ENCODE data around the gene SLC44A3. TPM values are rescaled to one million over a fixed set of nuclear protein-coding genes. Genes with fewer than 3 reads are reported as not detected.

Gene SLC44A3
- total and polyA plus RNA-seq, 8 donors, result 13.0 to 52.5 (median 23.2) TPM

- DNase-seq (no peak), ATAC-seq (no peak), FAIRE-seq (no peak)
- intact Hi-C loops (cut with DNase I), result no loop called here
- Histone ChIP-seq H3K36me3 (peaks cover 0 to 39% (median 8%) of the 10 kb centered on the region in 3 donors), H3K9me3 (no peaks in the 10 kb centered on the region), H3K27ac (no peak overlapping the region), H3K4me1 (peaks cover 15 to 25% (median 16%) of the 10 kb centered on the region in 3 donors), H3K4me3 (no peak overlapping the region), H3K27me3 (no peaks in the 10 kb centered on the region)
- WGBS, 2 donors, result 91 to 96% methylated on average over 2 of the region's 2 CpGs
- TF ChIP-seq CTCF (IDR thresholded peaks at IDR 0.05), result no peak
These were observed 5.8 kb downstream of the SLC44A3 start for GRCh38 chr1:94825936-94826335.

GRCh38 chr1:94827434-94827833 is 7.3 kb downstream of the SLC44A3 start:
- Histone ChIP-seq H3K4me1 (peaks cover 10 to 18% (median 11%) of the 10 kb centered on the region in 3 donors), H3K27ac (no peak overlapping the region), H3K36me3 (peaks cover 0 to 42% (median 8%) of the 10 kb centered on the region in 3 donors), H3K4me3 (no peak overlapping the region), H3K27me3 (no peaks in the 10 kb centered on the region), H3K9me3 (no peaks in the 10 kb centered on the region)
- FAIRE-seq (no peak), DNase-seq (no peak), ATAC-seq (no peak)
- WGBS, 2 donors, result 90 to 93% methylated on average over 4 of the region's 4 CpGs
- TF ChIP-seq CTCF (IDR thresholded peaks at IDR 0.05), result no peak
- intact Hi-C loops (cut with DNase I), result no loop called here

GRCh38 chr1:94828251-94828650 is 8.1 kb downstream of the SLC44A3 start:
- no peak for TF ChIP-seq CTCF (IDR thresholded peaks at IDR 0.05)
- no peak for ATAC-seq
- Histone ChIP-seq H3K36me3 (peaks cover 0 to 42% (median 8%) of the 10 kb centered on the region in 3 donors), H3K27ac (no peak overlapping the region), H3K9me3 (no peaks in the 10 kb centered on the region), H3K4me1 (peaks cover 6 to 10% (median 6%) of the 10 kb centered on the region in 3 donors), H3K4me3 (no peak overlapping the region), H3K27me3 (no peaks in the 10 kb centered on the region)
- no peak for DNase-seq
- FAIRE-seq, result no peak
- intact Hi-C loops (cut with DNase I), result no loop called here

- no peak overlapping the region for H3K27ac ChIP-seq
- H3K36me3 ChIP-seq, result peaks cover 0 to 36% (median 8%) of the 10 kb centered on the region in 3 donors
- ATAC-seq, result no peak
- no peaks in the 10 kb centered on the region for H3K27me3 ChIP-seq
- WGBS, 2 donors, result 96 to 97% methylated on average over 6 of the region's 6 CpGs
- intact Hi-C loops (cut with DNase I), result no loop called here
- H3K4me1 ChIP-seq, result no peaks in the 10 kb centered on the region
- FAIRE-seq, result no peak
- no peak for TF ChIP-seq CTCF (IDR thresholded peaks at IDR 0.05)
- no peaks in the 10 kb centered on the region for H3K9me3 ChIP-seq
- DNase-seq, result no peak
- H3K4me3 ChIP-seq, result no peak overlapping the region
These were observed 11.5 kb downstream of the SLC44A3 start for GRCh38 chr1:94831641-94832040.

- no peaks in the 10 kb centered on the region for H3K27me3 ChIP-seq
- H3K27ac ChIP-seq, result no peak overlapping the region
- 95% methylated on average over 1 of the region's 1 CpG for WGBS, 2 donors
- no peak overlapping the region for H3K4me3 ChIP-seq
- no peak for DNase-seq
- no peaks in the 10 kb centered on the region for H3K9me3 ChIP-seq
- no peak for ATAC-seq
- intact Hi-C loops (cut with DNase I), result no loop called here
- H3K4me1 ChIP-seq, result no peaks in the 10 kb centered on the region
- FAIRE-seq, result no peak
- peaks cover 0 to 28% (median 4%) of the 10 kb centered on the region in 3 donors for H3K36me3 ChIP-seq
- TF ChIP-seq CTCF (IDR thresholded peaks at IDR 0.05), result no peak
These were observed 12.3 kb downstream of the SLC44A3 start for GRCh38 chr1:94832446-94832845.

All from pancreas (tissue), 10 donors.